KOPT-K1 (cell line): ENCODE data around the gene SRPRB.

Source experiments
- H3K27ac ChIP-seq: fragments of 200-600 bp; sonication (generic); 2 replicates; pipeline ENCODE4 v1.5.1; 2016; ENCODE audit warnings: antibody characterized with exemption, mild to moderate bottlenecking, low read depth, low read length; ENCODE audit not compliant: poor library complexity, severe bottlenecking
- H3K36me3 ChIP-seq: fragments of 200-600 bp; sonication (generic); 2 replicates; pipeline ENCODE4 v1.5.1; 2017; ENCODE audit warnings: antibody characterized with exemption, mild to moderate bottlenecking, low read length, moderate library complexity; ENCODE audit not compliant: insufficient read depth
- H3K9me3 ChIP-seq: fragments of 200-600 bp; sonication (generic); 2 replicates; pipeline ENCODE4 v1.5.1; 2017; ENCODE audit warnings: antibody characterized with exemption, low read length, mild to moderate bottlenecking; ENCODE audit not compliant: insufficient read depth, poor library complexity, severe bottlenecking

SRPRB gene

GRCh38 chr3:133799794-133800585 lies 5.6 kb upstream of the SRPRB start:
- Histone ChIP-seq H3K9me3 (peaks cover 13% of the 10 kb centered on the region), H3K27ac (no peak overlapping the region), H3K36me3 (no peaks in the 10 kb centered on the region)

- Histone ChIP-seq H3K9me3 (no peaks in the 10 kb centered on the region), H3K27ac (no peak overlapping the region)
Measured at GRCh38 chr3:133803469-133803868, 2.1 kb upstream of the SRPRB start.

GRCh38 chr3:133804896-133805295 lies 719 bp upstream of the SRPRB start:
- Histone ChIP-seq H3K27ac (no peak overlapping the region), H3K9me3 (no peaks in the 10 kb centered on the region), H3K36me3 (peaks cover 27% of the 10 kb centered on the region)

More at GRCh38 chr3:133803469-133803868, 2.1 kb upstream of the SRPRB start:
- H3K36me3 ChIP-seq, result peaks cover 14% of the 10 kb centered on the region

- no peak overlapping the region for H3K27ac ChIP-seq
- peaks cover 31% of the 10 kb centered on the region for H3K36me3 ChIP-seq
- H3K9me3 ChIP-seq, result no peaks in the 10 kb centered on the region
Measured at GRCh38 chr3:133805384-133805701, 272 bp upstream of the SRPRB start.

- no peak overlapping the region for H3K27ac ChIP-seq
- H3K36me3 ChIP-seq, result peaks cover 98% of the 10 kb centered on the region
- H3K9me3 ChIP-seq, result no peaks in the 10 kb centered on the region
Measured at GRCh38 chr3:133812872-133813271, 7.3 kb downstream of the SRPRB start.

GRCh38 chr3:133815386-133815785 lies 9.8 kb downstream of the SRPRB start:
- Histone ChIP-seq H3K36me3 (peaks cover 100% of the 10 kb centered on the region), H3K27ac (no peak overlapping the region), H3K9me3 (no peaks in the 10 kb centered on the region)

- H3K9me3 ChIP-seq, result no peaks in the 10 kb centered on the region
- H3K36me3 ChIP-seq, result peaks cover 99% of the 10 kb centered on the region
- H3K27ac ChIP-seq, result no peak overlapping the region
Measured at GRCh38 chr3:133820129-133820528, 14.5 kb downstream of the SRPRB start.

- Histone ChIP-seq H3K27ac (no peak overlapping the region), H3K36me3 (peaks cover 95% of the 10 kb centered on the region), H3K9me3 (no peaks in the 10 kb centered on the region)
Measured at GRCh38 chr3:133820889-133821675, 15.5 kb downstream of the SRPRB start.

- H3K27ac ChIP-seq, result no peak overlapping the region
Measured at GRCh38 chr3:133821767-133822638, 16.4 kb downstream of the SRPRB start.

GRCh38 chr3:133824961-133825485 lies 19.4 kb downstream of the SRPRB start:
- Histone ChIP-seq H3K27ac (no peak overlapping the region), H3K36me3 (peaks cover 56% of the 10 kb centered on the region), H3K9me3 (no peaks in the 10 kb centered on the region)

More at GRCh38 chr3:133821767-133822638, 16.4 kb downstream of the SRPRB start:
- Histone ChIP-seq H3K9me3 (no peaks in the 10 kb centered on the region), H3K36me3 (peaks cover 86% of the 10 kb centered on the region)

- Histone ChIP-seq H3K36me3 (peaks cover 45% of the 10 kb centered on the region), H3K9me3 (no peaks in the 10 kb centered on the region)
Measured at GRCh38 chr3:133825969-133826727, 20.5 kb downstream of the SRPRB start.

GRCh38 chr3:133827136-133827535 lies 21.5 kb downstream of the SRPRB start:
- Histone ChIP-seq H3K9me3 (no peaks in the 10 kb centered on the region), H3K27ac (no peak overlapping the region), H3K36me3 (peaks cover 35% of the 10 kb centered on the region)

More at GRCh38 chr3:133825969-133826727, 20.5 kb downstream of the SRPRB start:
- no peak overlapping the region for H3K27ac ChIP-seq

GRCh38 chr3:133827684-133828083 lies 22.1 kb downstream of the SRPRB start:
- Histone ChIP-seq H3K36me3 (peaks cover 29% of the 10 kb centered on the region), H3K9me3 (no peaks in the 10 kb centered on the region), H3K27ac (no peak overlapping the region)
